AG09319 (cell line): ENCODE results near the gene OR13J1.

Experiments
- DNase-seq: peaks from one replicate; pipeline ENCODE4 v3.0.0-alpha.2; 2010; ENCODE audit warnings: low read depth; ENCODE audit errors: extremely low read depth
- CTCF ChIP-seq: IDR thresholded peaks from 2 replicates; pipeline ENCODE4 v1.5.1; 2011; ENCODE audit warnings: low read depth, mild to moderate bottlenecking, inconsistent platforms, low read length, moderate library complexity

OR13J1 gene

GRCh38 chr9:35882263-35882848, 12.2 kb upstream of the OR13J1 start:
- DNase-seq, result peak; percentile 47
- TF ChIP-seq CTCF, result peak; percentile 100

GRCh38 chr9:35872505-35872904, 2.3 kb upstream of the OR13J1 start:
- no peak for TF ChIP-seq CTCF
- DNase-seq, result no peak

GRCh38 chr9:35871545-35871944, 1.3 kb upstream of the OR13J1 start:
- TF ChIP-seq CTCF, result no peak
- DNase-seq, result no peak

- no peak for TF ChIP-seq CTCF
- DNase-seq, result no peak
Observed at GRCh38 chr9:35869621-35870216, 482 bp downstream of the OR13J1 start.

GRCh38 chr9:35868933-35869332, 1.3 kb downstream of the OR13J1 start:
- TF ChIP-seq CTCF, result no peak
- DNase-seq, result no peak

- no peak for TF ChIP-seq CTCF
- no peak for DNase-seq
Observed at GRCh38 chr9:35867538-35867937, 2.7 kb downstream of the OR13J1 start.

- TF ChIP-seq CTCF, result no peak
- DNase-seq, result no peak
Observed at GRCh38 chr9:35864695-35865255, 5.4 kb downstream of the OR13J1 start.
